SU-DHL-6 (cell line): ENCODE results near the gene EXOC3L1.

ENCODE experiments used
- CTCF ChIP-seq: fragments of 200-600 bp; sonication (generic); IDR thresholded peaks from one replicate; pipeline ENCODE4 v1.5.1; 2017; ENCODE audit warnings: antibody characterized with exemption, mild to moderate bottlenecking, low read length, moderate library complexity; ENCODE audit not compliant: insufficient read depth, poor library complexity, severe bottlenecking
- EZH2phosphoT487 ChIP-seq: fragments of 200-600 bp; sonication (generic), shearing (Covaris generic); conservative IDR thresholded peaks from 2 replicates; pipeline ENCODE4 v1.6.1; 2018; ENCODE audit warnings: mild to moderate bottlenecking, antibody characterized with exemption, low read length, moderate library complexity, mixed read lengths

- TF ChIP-seq CTCF (no peak), EZH2phosphoT487 (no peak)
Measured at GRCh38 chr16:67212766-67213165, 22.8 kb upstream of the EXOC3L1 start.
